ENCODE results near the gene SRRM4. TPM values are rescaled to one million over a fixed set of nuclear protein-coding genes. Genes with fewer than 3 reads are reported as not detected.

Gene SRRM4
- total and polyA plus RNA-seq, 2 experiments from 2014 or later = 0.53 to 0.63 TPM

- no peak for TF ChIP-seq EZH2phosphoT487 (IDR thresholded peaks at IDR 0.05; ENCODE audit: unreplicated experiment)
- no peak for TF ChIP-seq STAT1 (IDR thresholded peaks at IDR 0.05; ENCODE audit: unreplicated experiment)
- TF ChIP-seq ZNF331 (CRISPR knock-in tag; IDR thresholded peaks at IDR 0.05; ENCODE audit: low read depth) = no peak
- no peak; a peak in 1 of 4 replicates for TF ChIP-seq CTCF (conservative IDR thresholded peaks at IDR 0.05; ENCODE audit: low read depth in 2 of 2)
- TF ChIP-seq CREB1 (CRISPR knock-in tag; IDR thresholded peaks at IDR 0.05; ENCODE audit: low read depth) = no peak
- no peak for TF ChIP-seq ETS1 (IDR thresholded peaks at IDR 0.05)
- TF ChIP-seq NANOG (IDR thresholded peaks at IDR 0.05; ENCODE audit: borderline replicate concordance) = no peak
- no peak for TF ChIP-seq REST (IDR thresholded peaks at IDR 0.05; ENCODE audit: unreplicated experiment)
- no peak for TF ChIP-seq JUNB (IDR thresholded peaks at IDR 0.05; ENCODE audit: unreplicated experiment)
Observed at GRCh38 chr12:119044094-119044493, 62.8 kb downstream of the SRRM4 start (continued).

- H3K27me3 Mint-ChIP-seq (ENCODE audit: insufficient read depth, low read depth, poor library complexity) = peaks cover 2% of the 10 kb centered on the region
- no peak overlapping the region for H3K27ac Mint-ChIP-seq
- H3F3A ChIP-seq (replicated peaks; ENCODE audit: low read depth) = no peaks in the 10 kb centered on the region
- no peaks in the 10 kb centered on the region for H3K36me3 Mint-ChIP-seq (ENCODE audit: low read depth)
- no peaks in the 10 kb centered on the region for H3K36me3 ChIP-seq (ENCODE audit: insufficient read depth)
- H3K27me3 ChIP-seq (ENCODE audit: insufficient read depth) = no peaks in the 10 kb centered on the region
- no peaks in the 10 kb centered on the region; the same call in 2 of the 3 replicates for H3K9me3 Mint-ChIP-seq
- H3K4me3 ChIP-seq = no peak overlapping the region
- H3K4me1 Mint-ChIP-seq = no peaks in the 10 kb centered on the region; the same call in 2 of the 3 replicates
- H4K20me1 ChIP-seq (replicated peaks; ENCODE audit: insufficient read depth) = no peaks in the 10 kb centered on the region; the same call in 1 of the 2 replicates
- no peak overlapping the region for H2AFZ ChIP-seq
- no peaks in the 10 kb centered on the region for H3K4me1 ChIP-seq (ENCODE audit: insufficient read depth)
- H3K4me3 Mint-ChIP-seq = no peak overlapping the region
- H3K79me2 ChIP-seq (replicated peaks; ENCODE audit: insufficient read depth) = no peaks in the 10 kb centered on the region
- no peak for DNase-seq (ENCODE audit: low spot score)
- no peak for ATAC-seq
- H3K27ac ChIP-seq (ENCODE audit: low read depth) = no peak overlapping the region
- 0 out of 2 replicates have a peak, but pooled peaks cover 8% of the 10 kb centered on the region for H3K9me2 ChIP-seq (ENCODE audit: insufficient read depth)
- H3K4me2 ChIP-seq = no peak overlapping the region
- TF ChIP-seq ZNF114 (CRISPR knock-in tag; IDR thresholded peaks at IDR 0.05) (no peak), EZH2phosphoT487 (IDR thresholded peaks at IDR 0.05; ENCODE audit: unreplicated experiment) (no peak), EZH2 (IDR thresholded peaks at IDR 0.05; ENCODE audit: low read depth, unreplicated experiment) (no peak), ETS1 (IDR thresholded peaks at IDR 0.05) (no peak), STAT1 (IDR thresholded peaks at IDR 0.05; ENCODE audit: unreplicated experiment) (no peak), JUNB (IDR thresholded peaks at IDR 0.05; ENCODE audit: unreplicated experiment) (no peak), CREB1 (CRISPR knock-in tag; IDR thresholded peaks at IDR 0.05; ENCODE audit: low read depth) (no peak), NANOG (IDR thresholded peaks at IDR 0.05; ENCODE audit: borderline replicate concordance) (no peak), REST (IDR thresholded peaks at IDR 0.05; ENCODE audit: unreplicated experiment) (no peak), POLR2AphosphoS5 (IDR thresholded peaks at IDR 0.05; ENCODE audit: low read depth) (no peak), CTCF (conservative IDR thresholded peaks at IDR 0.05; ENCODE audit: low read depth in 2 of 2) (no peak), ZNF331 (CRISPR knock-in tag; IDR thresholded peaks at IDR 0.05; ENCODE audit: low read depth) (no peak)
Observed at GRCh38 chr12:119047641-119048040, 66.3 kb downstream of the SRRM4 start.
